Mucosa of rectum (tissue), 2 donors: ENCODE measurements around the gene FBLN2.

Experiments used
- H3K27ac ChIP-seq, 2 donors: one replicate each; pipeline ENCODE4 v1.7.0; 2013; ENCODE audit warnings: inconsistent platforms in 2 of 2, low read depth in 2 of 2, low read length in 2 of 2
- H3K27me3 ChIP-seq, 2 donors: one replicate each; pipeline ENCODE4 v1.7.0; 2013; ENCODE audit warnings: low read length in 2 of 2; ENCODE audit not compliant: control insufficient read depth in 2 of 2, insufficient read depth in 2 of 2
- H3K36me3 ChIP-seq, 2 donors: one replicate each; pipeline ENCODE4 v1.7.0; 2013; ENCODE audit warnings: low read length in 2 of 2; ENCODE audit not compliant: control insufficient read depth in 2 of 2, insufficient read depth in 2 of 2
- H3K4me1 ChIP-seq, 2 donors: one replicate each; pipeline ENCODE4 v1.7.0; 2013; ENCODE audit warnings: low read length in 2 of 2, mild to moderate bottlenecking in 1 of 2; ENCODE audit not compliant: control insufficient read depth in 2 of 2, insufficient read depth in 2 of 2
- H3K4me3 ChIP-seq, 2 donors: one replicate each; pipeline ENCODE4 v1.7.0; 2013; ENCODE audit warnings: low read length in 2 of 2
- H3K9ac ChIP-seq, 2 donors: one replicate each; pipeline ENCODE4 v1.7.0; 2013; ENCODE audit warnings: low read length in 2 of 2, low read depth in 1 of 2, mild to moderate bottlenecking in 1 of 2
- H3K9me3 ChIP-seq, 2 donors: one replicate each; pipeline ENCODE4 v1.7.0; 2013; ENCODE audit warnings: low read length in 2 of 2; ENCODE audit not compliant: control insufficient read depth in 2 of 2
- donor health status: healthy.
- donor health status: Normal muscosa, but diverticular disease.

The FBLN2 gene

GRCh38 chr3:13532631-13533030, 16.3 kb upstream of the FBLN2 start:
- no peak overlapping the region for H3K9ac ChIP-seq
- no peaks in the 10 kb centered on the region for H3K27me3 ChIP-seq
- H3K4me1 ChIP-seq, result no peaks in the 10 kb centered on the region
- H3K9me3 ChIP-seq, result no peaks in the 10 kb centered on the region
- H3K4me3 ChIP-seq, result no peak overlapping the region
- H3K27ac ChIP-seq, result no peak overlapping the region
- H3K36me3 ChIP-seq, result no peaks in the 10 kb centered on the region

GRCh38 chr3:13533885-13534301, 15.0 kb upstream of the FBLN2 start:
- Histone ChIP-seq H3K9me3 (no peaks in the 10 kb centered on the region), H3K27me3 (no peaks in the 10 kb centered on the region), H3K4me3 (no peak overlapping the region), H3K9ac (no peak overlapping the region), H3K4me1 (no peaks in the 10 kb centered on the region), H3K36me3 (no peaks in the 10 kb centered on the region), H3K27ac (no peak overlapping the region)

- Histone ChIP-seq H3K4me1 (no peaks in the 10 kb centered on the region), H3K27me3 (no peaks in the 10 kb centered on the region), H3K27ac (no peak overlapping the region), H3K9me3 (no peaks in the 10 kb centered on the region), H3K36me3 (no peaks in the 10 kb centered on the region), H3K4me3 (no peak overlapping the region), H3K9ac (no peak overlapping the region)
Observed at GRCh38 chr3:13535526-13535875, 13.4 kb upstream of the FBLN2 start.

- H3K27ac ChIP-seq, result no peak overlapping the region
- H3K4me3 ChIP-seq, result no peak overlapping the region
Observed at GRCh38 chr3:13535905-13536304, 13.0 kb upstream of the FBLN2 start.

GRCh38 chr3:13536432-13536831, 12.5 kb upstream of the FBLN2 start:
- Histone ChIP-seq H3K27me3 (no peaks in the 10 kb centered on the region), H3K36me3 (no peaks in the 10 kb centered on the region), H3K4me1 (no peaks in the 10 kb centered on the region), H3K9ac (no peak overlapping the region), H3K27ac (no peak overlapping the region), H3K4me3 (no peak overlapping the region), H3K9me3 (no peaks in the 10 kb centered on the region)

More at GRCh38 chr3:13535905-13536304, 13.0 kb upstream of the FBLN2 start:
- Histone ChIP-seq H3K27me3 (no peaks in the 10 kb centered on the region), H3K9me3 (no peaks in the 10 kb centered on the region), H3K36me3 (no peaks in the 10 kb centered on the region), H3K9ac (no peak overlapping the region), H3K4me1 (no peaks in the 10 kb centered on the region)

- H3K9ac ChIP-seq, result no peak overlapping the region
- no peaks in the 10 kb centered on the region for H3K36me3 ChIP-seq
- H3K27ac ChIP-seq, result no peak overlapping the region
- no peaks in the 10 kb centered on the region for H3K27me3 ChIP-seq
- no peaks in the 10 kb centered on the region for H3K4me1 ChIP-seq
- no peaks in the 10 kb centered on the region for H3K9me3 ChIP-seq
- no peak overlapping the region for H3K4me3 ChIP-seq
Observed at GRCh38 chr3:13536832-13537231, 12.1 kb upstream of the FBLN2 start.

GRCh38 chr3:13537244-13537908, 11.5 kb upstream of the FBLN2 start:
- no peaks in the 10 kb centered on the region for H3K36me3 ChIP-seq
- no peak overlapping the region for H3K27ac ChIP-seq
- no peak overlapping the region for H3K9ac ChIP-seq
- H3K4me3 ChIP-seq, result no peak overlapping the region
- H3K4me1 ChIP-seq, result no peaks in the 10 kb centered on the region
- H3K27me3 ChIP-seq, result no peaks in the 10 kb centered on the region
- no peaks in the 10 kb centered on the region for H3K9me3 ChIP-seq

GRCh38 chr3:13537909-13538296, 11.0 kb upstream of the FBLN2 start:
- Histone ChIP-seq H3K9ac (no peak overlapping the region), H3K4me1 (no peaks in the 10 kb centered on the region), H3K27me3 (no peaks in the 10 kb centered on the region), H3K27ac (no peak overlapping the region), H3K36me3 (no peaks in the 10 kb centered on the region), H3K4me3 (no peak overlapping the region), H3K9me3 (no peaks in the 10 kb centered on the region)

GRCh38 chr3:13538520-13539291, 10.2 kb upstream of the FBLN2 start:
- Histone ChIP-seq H3K4me3 (no peak overlapping the region), H3K9me3 (no peaks in the 10 kb centered on the region), H3K27ac (no peak overlapping the region), H3K36me3 (no peaks in the 10 kb centered on the region), H3K9ac (no peak overlapping the region), H3K27me3 (no peaks in the 10 kb centered on the region), H3K4me1 (no peaks in the 10 kb centered on the region)

GRCh38 chr3:13539292-13539638, 9.7 kb upstream of the FBLN2 start:
- Histone ChIP-seq H3K27ac (peak overlapping the region in 1 of 2 donors; percentile 23), H3K4me1 (no peaks in the 10 kb centered on the region), H3K36me3 (no peaks in the 10 kb centered on the region)

More at GRCh38 chr3:13539292-13539638, 9.7 kb upstream of the FBLN2 start:
- no peaks in the 10 kb centered on the region for H3K27me3 ChIP-seq
- no peak overlapping the region for H3K9ac ChIP-seq
- H3K4me3 ChIP-seq, result no peak overlapping the region
- no peaks in the 10 kb centered on the region for H3K9me3 ChIP-seq
